K562 (cell line): Measurements from ENCODE around the gene CCDC183. TPM values are rescaled to one million over a fixed set of nuclear protein-coding genes. Genes with fewer than 3 reads are reported as not detected.

Experiments used
- polyA plus RNA-seq, 8 experiments: library from polyadenylated mRNA; depleted of rRNA in 4 of 8; stranded (reverse) in 5 of 8; unstranded in 3 of 8; fragments of >200 nt; fragmentation: Nextera tagmentation in 2 of 8; fragmentation: Illumina TruSeq in 1 of 8; extraction: Ambion mirVana in 2 of 8; extraction: Trizol in 1 of 8; gene quantifications; 2 replicates each; pipeline versions ENCODE4 v1.2.1 to v1.2.3, GENCODE V29; 2011 to 2014; ENCODE audit warnings: inconsistent platforms in 1 of 8, missing spikeins in 1 of 8
- total RNA-seq, 7 experiments: library from RNA; depleted of rRNA in 6 of 7; stranded (reverse); fragments of >200 nt in 6 of 7; fragmentation: Illumina TruSeq in 2 of 7; extraction: Trizol in 2 of 7; gene quantifications; 2 replicates each; pipeline versions ENCODE4 v1.2.1 to v1.2.3, GENCODE V29; 2011 to 2021; ENCODE audit warnings: low replicate concordance in 1 of 7
- TF ChIP-seq, protein P1 (sequence below): fragments of 450-650 bp; IDR thresholded peaks from 2 replicates; pipeline ENCODE4 v1.6.1; 2017; ENCODE audit warnings: antibody characterized with exemption, mild to moderate bottlenecking
- TF ChIP-seq, protein P2 (sequence below), 2 experiments: IDR thresholded peaks in 1 of 2; conservative IDR thresholded peaks in 1 of 2; 2 replicates each; pipeline ENCODE4 v1.6.1; 2016; ENCODE audit warnings: low read depth in 2 of 2, mild to moderate bottlenecking in 1 of 2, missing compliant biosample characterization in 1 of 2, missing genetic modification characterization in 1 of 2, moderate library complexity in 1 of 2

CCDC183 gene
- total and polyA plus RNA-seq, 9 of the 15 experiments (the other 6 are each of a cell fraction or from before 2014, with no cell fraction given), result 0.21 to 0.60 (median 0.29) TPM; not detected in 4

DNA sequence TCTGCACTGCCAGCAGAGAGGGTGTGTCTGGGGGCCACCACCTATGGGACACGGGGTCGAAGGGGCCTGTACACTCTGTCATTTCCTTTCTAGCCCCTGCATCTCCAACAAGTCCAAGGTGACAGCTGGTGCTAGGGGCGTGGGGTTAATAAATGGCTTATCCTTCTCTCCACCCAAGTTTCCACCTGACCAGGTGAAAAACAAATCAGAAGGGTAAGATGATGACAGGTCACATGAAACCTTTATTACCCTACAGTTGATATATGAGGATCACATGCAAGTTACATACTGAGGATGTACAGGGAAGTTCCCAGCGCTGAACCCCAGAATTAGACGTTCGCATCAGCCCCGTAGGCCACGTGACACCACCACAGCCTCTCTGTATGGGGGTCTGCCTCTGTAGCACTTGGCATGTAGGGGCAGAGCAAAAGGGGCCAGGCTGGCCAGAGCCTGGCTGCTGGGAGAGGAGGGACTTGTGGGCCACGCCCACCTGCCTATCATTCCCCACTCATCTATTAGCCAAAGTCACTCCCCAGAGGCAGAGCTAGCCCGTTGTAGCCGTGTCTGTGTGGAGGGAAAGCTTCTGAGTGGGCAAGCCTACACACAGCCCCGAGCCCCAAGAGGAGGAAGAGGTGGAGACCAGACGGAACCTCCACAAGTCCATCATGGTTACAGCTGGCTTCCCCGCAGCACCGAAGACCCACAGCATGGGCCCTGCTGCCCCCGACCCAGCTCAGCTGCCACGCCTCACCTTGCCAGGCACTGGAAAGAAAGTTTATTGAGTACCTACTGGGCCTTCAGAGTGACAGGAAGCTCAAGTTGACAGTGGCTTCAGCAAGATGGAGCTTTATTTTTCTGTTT lies 2.8 kb upstream of the CCDC183 start (continued):
- TF ChIP-seq, protein P1, sequence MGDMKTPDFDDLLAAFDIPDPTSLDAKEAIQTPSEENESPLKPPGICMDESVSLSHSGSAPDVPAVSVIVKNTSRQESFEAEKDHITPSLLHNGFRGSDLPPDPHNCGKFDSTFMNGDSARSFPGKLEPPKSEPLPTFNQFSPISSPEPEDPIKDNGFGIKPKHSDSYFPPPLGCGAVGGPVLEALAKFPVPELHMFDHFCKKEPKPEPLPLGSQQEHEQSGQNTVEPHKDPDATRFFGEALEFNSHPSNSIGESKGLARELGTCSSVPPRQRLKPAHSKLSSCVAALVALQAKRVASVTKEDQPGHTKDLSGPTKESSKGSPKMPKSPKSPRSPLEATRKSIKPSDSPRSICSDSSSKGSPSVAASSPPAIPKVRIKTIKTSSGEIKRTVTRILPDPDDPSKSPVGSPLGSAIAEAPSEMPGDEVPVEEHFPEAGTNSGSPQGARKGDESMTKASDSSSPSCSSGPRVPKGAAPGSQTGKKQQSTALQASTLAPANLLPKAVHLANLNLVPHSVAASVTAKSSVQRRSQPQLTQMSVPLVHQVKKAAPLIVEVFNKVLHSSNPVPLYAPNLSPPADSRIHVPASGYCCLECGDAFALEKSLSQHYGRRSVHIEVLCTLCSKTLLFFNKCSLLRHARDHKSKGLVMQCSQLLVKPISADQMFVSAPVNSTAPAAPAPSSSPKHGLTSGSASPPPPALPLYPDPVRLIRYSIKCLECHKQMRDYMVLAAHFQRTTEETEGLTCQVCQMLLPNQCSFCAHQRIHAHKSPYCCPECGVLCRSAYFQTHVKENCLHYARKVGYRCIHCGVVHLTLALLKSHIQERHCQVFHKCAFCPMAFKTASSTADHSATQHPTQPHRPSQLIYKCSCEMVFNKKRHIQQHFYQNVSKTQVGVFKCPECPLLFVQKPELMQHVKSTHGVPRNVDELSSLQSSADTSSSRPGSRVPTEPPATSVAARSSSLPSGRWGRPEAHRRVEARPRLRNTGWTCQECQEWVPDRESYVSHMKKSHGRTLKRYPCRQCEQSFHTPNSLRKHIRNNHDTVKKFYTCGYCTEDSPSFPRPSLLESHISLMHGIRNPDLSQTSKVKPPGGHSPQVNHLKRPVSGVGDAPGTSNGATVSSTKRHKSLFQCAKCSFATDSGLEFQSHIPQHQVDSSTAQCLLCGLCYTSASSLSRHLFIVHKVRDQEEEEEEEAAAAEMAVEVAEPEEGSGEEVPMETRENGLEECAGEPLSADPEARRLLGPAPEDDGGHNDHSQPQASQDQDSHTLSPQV, result no peak
- TF ChIP-seq, protein P2, sequence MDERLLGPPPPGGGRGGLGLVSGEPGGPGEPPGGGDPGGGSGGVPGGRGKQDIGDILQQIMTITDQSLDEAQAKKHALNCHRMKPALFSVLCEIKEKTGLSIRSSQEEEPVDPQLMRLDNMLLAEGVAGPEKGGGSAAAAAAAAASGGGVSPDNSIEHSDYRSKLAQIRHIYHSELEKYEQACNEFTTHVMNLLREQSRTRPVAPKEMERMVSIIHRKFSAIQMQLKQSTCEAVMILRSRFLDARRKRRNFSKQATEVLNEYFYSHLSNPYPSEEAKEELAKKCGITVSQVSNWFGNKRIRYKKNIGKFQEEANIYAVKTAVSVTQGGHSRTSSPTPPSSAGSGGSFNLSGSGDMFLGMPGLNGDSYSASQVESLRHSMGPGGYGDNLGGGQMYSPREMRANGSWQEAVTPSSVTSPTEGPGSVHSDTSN (CRISPR knock-in tag; IDR thresholded peaks at IDR 0.05; ENCODE audit: low read depth), result peak; percentile 37; the same call in 1 of the 2 replicates
- TF ChIP-seq, protein P2 (tag; conservative IDR thresholded peaks at IDR 0.05; ENCODE audit: low read depth), result peak; percentile 84
